GM12878 (cell line): Measurements from ENCODE around the gene TPCN2. TPM values are rescaled to one million over a fixed set of nuclear protein-coding genes. Genes with fewer than 3 reads are reported as not detected.

ENCODE experiments used
- ATAC-seq: fragments of 200-7000 bp; cut with Tn5 transposase; 3 replicates; pipeline ENCODE4 v1.9.1; 2020; ENCODE audit warnings: mild to moderate bottlenecking, moderate library complexity
- BruUV-seq: library from RNA; stranded (reverse); fragments of 400-500 nt; replicated peaks from 2 replicates; lab custom pipeline; 2021; lab: Mats Ljungman, UMichigan
- CTCF ChIA-PET: fragments of 300-600 bp; sonication (Branson Sonifier 250); formaldehyde crosslinking; extraction: SDS; loops from one replicate; lab custom pipeline; 2021; ENCODE audit warnings: inconsistent platforms; lab: Yijun Ruan, JAX
- POLR2A ChIA-PET: fragments of 350-600 bp; formaldehyde crosslinking; extraction: SDS; loops from one replicate; lab custom pipeline; 2021; ENCODE audit warnings: inconsistent platforms; lab: Charles Lee
- RAD21 ChIA-PET: fragments of 300-600 bp; sonication (Branson Sonifier 250); formaldehyde crosslinking; loops from one replicate; lab custom pipeline; 2023; ENCODE audit warnings: antibody characterized with exemption; ENCODE audit not compliant: unreplicated experiment; lab: Charles Lee
- SMC1A ChIA-PET: fragments of 300-600 bp; sonication (Branson Sonifier 250); formaldehyde crosslinking; loops from one replicate; lab custom pipeline; 2023; ENCODE audit not compliant: unreplicated experiment, uncharacterized antibody; lab: Charles Lee
- DNase-seq: peaks from one replicate; pipeline ENCODE4 v3.0.0-alpha.2; 2011; ENCODE audit warnings: low read depth, low spot score
- FAIRE-seq: peaks from 3 replicates; lab custom pipeline; 2011; peaks lifted over from hg19 to GRCh38; lab: Jason Lieb, UNC
- H2AFZ ChIP-seq: 2 replicates; pipeline ENCODE4 v1.6.0; 2011; ENCODE audit warnings: low read depth, low read length, control low read depth; ENCODE audit not compliant: control insufficient read depth
- H3K27ac ChIP-seq: 2 replicates; pipeline ENCODE4 v1.5.1; 2011; ENCODE audit warnings: control low read depth; ENCODE audit not compliant: control insufficient read depth, insufficient read depth
- H3K27me3 ChIP-seq, 2 experiments: replicated peaks in 1 of 2; 2 replicates each; pipeline versions ENCODE4 v1.6.0 to v1.6.1; 2011; ENCODE audit warnings: low read length in 1 of 2; ENCODE audit not compliant: control insufficient read depth in 2 of 2, insufficient read depth in 2 of 2
- H3K36me3 ChIP-seq, 2 experiments: 2 replicates each; pipeline ENCODE4 v1.5.1; 2011; ENCODE audit warnings: low read length in 1 of 2; ENCODE audit not compliant: control insufficient read depth in 2 of 2, insufficient read depth in 2 of 2
- H3K4me1 ChIP-seq: 2 replicates; pipeline ENCODE4 v1.6.1; 2011; ENCODE audit warnings: mild to moderate bottlenecking, low read length, moderate library complexity, mixed read lengths; ENCODE audit not compliant: control insufficient read depth, insufficient read depth
- H3K4me2 ChIP-seq: 2 replicates; pipeline ENCODE4 v1.6.0; 2011; ENCODE audit warnings: control low read depth; ENCODE audit not compliant: control insufficient read depth, insufficient read depth
- H3K4me3 ChIP-seq: fragments of 200-600 bp; sonication (generic); 2 replicates; pipeline ENCODE4 v1.5.1; 2016
- H3K79me2 ChIP-seq: 2 replicates; pipeline ENCODE4 v1.6.0; 2011; ENCODE audit warnings: low read length; ENCODE audit not compliant: control insufficient read depth, insufficient read depth
- H3K9ac ChIP-seq: 2 replicates; pipeline ENCODE4 v1.8.0; 2011; ENCODE audit warnings: low read length, control low read depth, mixed read lengths; ENCODE audit not compliant: control insufficient read depth, insufficient read depth
- H3K9me3 ChIP-seq: replicated peaks from 3 replicates; pipeline ENCODE4 v1.5.1; 2011; ENCODE audit warnings: mild to moderate bottlenecking, low read length; ENCODE audit not compliant: control insufficient read depth, insufficient read depth
- H4K20me1 ChIP-seq: 2 replicates; pipeline ENCODE4 v1.6.0; 2011; ENCODE audit not compliant: control insufficient read depth, insufficient read depth
- CBX3 ChIP-seq: fragments of 200-600 bp; sonication (generic); IDR thresholded peaks from 2 replicates; pipeline ENCODE4 v1.6.1; 2016; ENCODE audit warnings: low read depth, borderline replicate concordance
- HDGF ChIP-seq: fragments of 450-650 bp; IDR thresholded peaks from 2 replicates; pipeline ENCODE4 v1.6.1; 2016; ENCODE audit warnings: antibody characterized with exemption
- IRF5 ChIP-seq: fragments of 450-650 bp; IDR thresholded peaks from 2 replicates; pipeline ENCODE4 v1.6.1; 2017; ENCODE audit warnings: borderline replicate concordance
- NR2C1 ChIP-seq: fragments of 450-650 bp; IDR thresholded peaks from 2 replicates; pipeline ENCODE4 v1.6.1; 2017; ENCODE audit warnings: antibody characterized with exemption, mild to moderate bottlenecking, moderate library complexity
- PKNOX1 ChIP-seq: fragments of 450-650 bp; IDR thresholded peaks from 2 replicates; pipeline ENCODE4 v1.6.1; 2016; ENCODE audit warnings: mild to moderate bottlenecking
- RELA ChIP-seq: fragments of 450-650 bp; IDR thresholded peaks from 2 replicates; pipeline ENCODE4 v1.8.0; 2014; ENCODE audit warnings: borderline replicate concordance; ENCODE audit not compliant: partially characterized antibody
- SIN3A ChIP-seq: IDR thresholded peaks from 2 replicates; pipeline ENCODE4 v1.6.1; 2012; ENCODE audit warnings: low read depth, low read length, improper control_type of control experiment
- SRF ChIP-seq, 2 experiments: IDR thresholded peaks; 2 replicates each; pipeline ENCODE4 v1.6.1; 2011; ENCODE audit warnings: low read depth in 2 of 2, low read length in 2 of 2, mild to moderate bottlenecking in 1 of 2, moderate library complexity in 1 of 2
- USF2 ChIP-seq: IDR thresholded peaks from 2 replicates; pipeline ENCODE4 v1.6.1; 2011; ENCODE audit warnings: low read depth, low read length, improper control_type of control experiment, borderline replicate concordance
- ZBTB4 ChIP-seq: fragments of 450-650 bp; formaldehyde crosslinking; IDR thresholded peaks from 2 replicates; pipeline ENCODE4 v1.4.0; 2022; ENCODE audit warnings: mild to moderate bottlenecking, moderate library complexity
- ZBTB40 ChIP-seq: fragments of 450-650 bp; IDR thresholded peaks from 2 replicates; pipeline ENCODE4 v1.6.1; 2016; ENCODE audit warnings: mild to moderate bottlenecking, moderate library complexity, borderline replicate concordance
- ZZZ3 ChIP-seq: IDR thresholded peaks from 2 replicates; pipeline ENCODE4 v1.6.1; 2011; ENCODE audit warnings: low read depth; ENCODE audit not compliant: control insufficient read depth, insufficient read length
- WGBS: methylation state at CpG from one replicate; pipeline ENCODE4 v1.1.6; 2016; ENCODE audit warnings: low lambda C conversion rate; ENCODE audit not compliant: insufficient replicate concordance, insufficient coverage; ENCODE audit errors: missing lambda C conversion rate; 5-methylcytosine and 5-hydroxymethylcytosine counted together
- in situ Hi-C: fragments of 300-500 bp; cut with MboI; formaldehyde crosslinking; loops from 9 replicates; pipeline ENCODE4 v1.14.3; 2018; ENCODE audit warnings: mixed read lengths
- intact Hi-C: fragments of 100-400 bp; cut with micrococcal nuclease; formaldehyde crosslinking; loops from one replicate; pipeline ENCODE4 v1.14.2; 2022; ENCODE audit not compliant: unreplicated experiment
- polyA plus RNA-seq, 11 experiments: library from polyadenylated mRNA; depleted of rRNA in 4 of 11; unstranded in 6 of 11; stranded (reverse) in 5 of 11; fragments of >200 nt; fragmentation: Nextera tagmentation in 4 of 11; fragmentation: Illumina TruSeq in 1 of 11; extraction: Ambion mirVana in 4 of 11; extraction: Trizol in 1 of 11; gene quantifications; 1 replicate in 1 of 11; 2 replicates in 10 of 11; pipeline versions ENCODE4 v1.2.1 to v1.2.3, GENCODE V29; 2011 to 2016; ENCODE audit warnings: inconsistent platforms in 2 of 11, missing spikeins in 2 of 11, low read depth in 1 of 11
- total RNA-seq, 4 experiments: library from RNA; depleted of rRNA in 3 of 4; stranded (reverse); fragments of >200 nt in 3 of 4; fragmentation: Illumina TruSeq in 1 of 4; extraction: Trizol in 1 of 4; gene quantifications; 2 replicates each; pipeline versions ENCODE4 v1.2.1 to v1.2.3, GENCODE V29; 2013 to 2021

The TPCN2 gene
- total and polyA plus RNA-seq, 10 of the 15 experiments (the other 5 are each of a cell fraction or from before 2014, with no cell fraction given) = 1.7 to 18.4 (median 8.4) TPM

GRCh38 chr11:69105461-69106030, 56.8 kb downstream of the TPCN2 start:
- POLR2A ChIA-PET = no interaction called here
- no peak for TF ChIP-seq ZBTB4 (CRISPR knock-in tag)
- no peak for TF ChIP-seq ZBTB40
- no peak for TF ChIP-seq SIN3A
- TF ChIP-seq PKNOX1 = no peak
- no peak for TF ChIP-seq HDGF
- TF ChIP-seq RELA = no peak
- no peak for TF ChIP-seq IRF5
- no peak for TF ChIP-seq CBX3
- TF ChIP-seq NR2C1 = no peak
- TF ChIP-seq ZZZ3 = no peak
- TF ChIP-seq SRF (IDR thresholded peaks at IDR 0.05; ENCODE audit: low read depth in 2 of 2, low read length in 2 of 2) = no peak
- no peak for TF ChIP-seq USF2
- TF ChIP-seq, all 136 proteins: peak for 0
- no peak for DNase-seq
- H2AFZ ChIP-seq = no peak overlapping the region
- ChIA-PET RAD21 (interaction anchor here (0.8 to 2.3 kb wide), 3 partner anchors 61 to 537 kb away, joined by 3 to 5 read pairs (median 3); no protein-coding TSS in a partner anchor), CTCF (interaction anchor here (0.9 to 1.4 kb wide), 4 partner anchors 106 to 578 kb away, joined by 3 to 4 read pairs (median 3); no protein-coding TSS in a partner anchor), SMC1A (interaction anchor here (0.6 to 1.5 kb wide), 3 partner anchors 13 to 373 kb away, joined by 3 read pairs; no protein-coding TSS in a partner anchor)
- intact Hi-C loops (loop anchor here (5.0 to 10.0 kb wide), 3 partner anchors 62 to 149 kb away; no protein-coding TSS in a partner anchor), in situ Hi-C loops (loop anchor here (10.0 kb wide), 1 partner anchor 559 kb away; no protein-coding TSS in a partner anchor)
- no peaks in the 10 kb centered on the region; the same call in 1 of the 2 replicates for H3K4me1 ChIP-seq
- FAIRE-seq = no peak
- no peak overlapping the region for H3K4me3 ChIP-seq
- H3K9ac ChIP-seq = no peak overlapping the region
- H3K4me2 ChIP-seq = no peak overlapping the region
- BruUV-seq = no TSS peak
- no peaks in the 10 kb centered on the region for H4K20me1 ChIP-seq
- H3K27ac ChIP-seq = no peak overlapping the region
- H3K9me3 ChIP-seq = no peaks in the 10 kb centered on the region; the same call in 1 of the 3 replicates
- H3K27me3 ChIP-seq = no peaks in the 10 kb centered on the region
- 44% methylated on average over 16 of the region's 18 CpGs for WGBS
- H3K36me3 ChIP-seq = no peaks in the 10 kb centered on the region
- no peaks in the 10 kb centered on the region for H3K79me2 ChIP-seq
- no peak for ATAC-seq
